NCI-H82 (cell line): ENCODE results near the gene PTPN14.
"Not testable (repeated sequence)": the region's sequence is repeated elsewhere in the genome, so short reads cannot be mapped to it uniquely, and the experiment has no call there.

Experiments
- DNase-seq: peaks from one replicate; lab custom pipeline; 2025; lab: John Stamatoyannopoulos, UW

Gene PTPN14

DNA sequence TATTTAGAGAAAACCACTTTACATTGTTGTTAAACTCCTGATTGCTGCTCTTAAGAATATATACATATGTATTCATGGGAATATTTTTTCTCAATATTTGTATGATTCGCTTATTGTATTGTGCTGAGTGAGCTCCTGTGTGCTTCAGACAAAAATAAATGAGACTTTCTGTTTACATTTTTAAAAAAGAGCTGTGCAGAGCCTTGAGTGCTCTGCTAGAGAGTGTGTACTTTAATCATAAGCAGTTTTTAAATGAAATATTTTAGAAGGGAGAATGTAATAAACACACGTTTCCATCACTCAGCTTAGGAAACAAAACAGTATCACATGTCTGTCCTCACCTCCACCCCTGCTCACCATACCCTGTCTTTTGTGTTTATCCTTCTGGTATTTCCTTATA, 9.7 kb downstream of the PTPN14 start:
- DNase-seq = no peak

DNA sequence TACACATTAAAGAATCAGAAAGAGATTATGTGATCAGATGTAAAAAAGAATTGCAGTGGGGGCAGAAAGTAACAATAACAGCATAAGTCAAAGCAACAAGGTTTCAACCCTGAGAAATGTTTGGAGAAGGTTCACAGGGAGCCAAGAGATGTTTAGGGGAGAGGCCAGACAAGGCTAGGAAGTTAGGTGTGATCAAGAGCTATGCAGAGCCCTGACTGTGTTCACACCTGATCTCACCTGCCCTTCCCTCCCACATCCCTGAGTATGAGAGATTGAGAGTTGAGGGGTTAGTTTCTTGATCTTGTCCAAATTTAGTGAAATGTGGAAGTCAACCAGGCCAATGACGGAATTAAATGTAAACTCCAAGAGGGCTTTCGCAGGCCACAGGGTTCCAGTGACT, 10.2 kb downstream of the PTPN14 start:
- DNase-seq = peak; percentile 62

DNA sequence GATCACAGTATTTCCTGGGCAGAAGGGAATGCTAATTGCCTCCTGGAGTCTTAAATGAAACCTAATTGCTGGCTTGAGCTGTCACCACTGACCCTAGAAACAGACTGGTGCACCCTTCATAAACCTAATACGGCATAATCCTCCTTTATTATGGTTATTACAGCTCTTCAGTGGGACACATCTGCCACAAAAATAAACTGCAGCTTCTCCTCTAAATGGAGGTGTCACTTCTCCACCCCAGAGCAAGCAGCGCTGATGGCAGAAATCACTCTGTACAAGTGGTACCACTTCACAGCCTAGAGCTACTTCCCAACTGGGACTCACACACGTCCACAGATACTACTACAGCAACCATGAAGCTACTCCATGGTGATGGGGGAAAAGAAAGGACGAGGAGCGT, 11.1 kb downstream of the PTPN14 start:
- DNase-seq = peak; percentile 92

DNA sequence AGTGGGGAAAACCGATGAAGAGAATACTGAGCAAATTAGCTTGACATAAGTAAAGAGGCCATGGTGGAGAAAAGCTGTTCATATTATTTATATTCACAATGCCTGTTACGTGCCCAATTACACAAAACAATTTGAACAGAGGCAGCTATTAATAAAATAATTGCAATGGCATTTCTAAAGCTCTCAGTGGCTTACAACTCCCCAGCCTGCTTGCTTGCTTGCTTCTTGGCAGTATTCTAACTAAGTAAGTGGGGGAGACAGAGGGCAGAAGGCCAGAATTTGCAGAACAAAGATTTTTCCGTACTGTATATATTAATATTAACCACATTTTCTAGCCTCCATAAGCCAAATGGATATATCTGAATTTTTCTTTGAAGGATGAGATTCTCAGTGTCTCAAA, 12.9 kb downstream of the PTPN14 start:
- DNase-seq = peak; percentile 39

DNA sequence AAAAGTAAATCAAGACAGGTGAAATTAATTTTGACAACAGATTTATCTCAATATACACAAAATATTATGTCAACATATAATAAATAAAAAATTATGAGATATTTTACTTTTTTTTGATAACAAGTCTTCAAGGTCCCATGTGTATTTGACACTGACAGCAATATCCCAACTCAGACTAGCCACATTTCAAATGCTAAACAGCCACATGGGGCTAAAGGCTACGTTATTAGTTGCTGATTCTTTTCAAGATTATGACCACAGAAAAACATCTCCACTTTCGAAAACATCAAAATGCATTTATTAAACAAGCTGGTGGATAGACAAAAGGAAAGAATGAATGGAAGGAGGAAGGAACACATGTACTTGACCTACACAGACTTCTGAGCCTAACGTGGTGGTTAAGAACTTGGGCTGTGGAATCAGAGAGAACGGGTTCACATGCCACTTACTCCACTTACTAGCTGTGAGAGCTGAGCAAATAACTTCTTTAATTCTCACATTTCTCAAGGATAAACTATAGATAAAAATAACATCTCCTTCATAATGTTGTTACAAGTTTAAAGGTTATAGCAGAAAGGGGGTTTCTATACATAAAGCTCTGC, 13.4 kb downstream of the PTPN14 start:
- DNase-seq = peak; percentile 39

DNA sequence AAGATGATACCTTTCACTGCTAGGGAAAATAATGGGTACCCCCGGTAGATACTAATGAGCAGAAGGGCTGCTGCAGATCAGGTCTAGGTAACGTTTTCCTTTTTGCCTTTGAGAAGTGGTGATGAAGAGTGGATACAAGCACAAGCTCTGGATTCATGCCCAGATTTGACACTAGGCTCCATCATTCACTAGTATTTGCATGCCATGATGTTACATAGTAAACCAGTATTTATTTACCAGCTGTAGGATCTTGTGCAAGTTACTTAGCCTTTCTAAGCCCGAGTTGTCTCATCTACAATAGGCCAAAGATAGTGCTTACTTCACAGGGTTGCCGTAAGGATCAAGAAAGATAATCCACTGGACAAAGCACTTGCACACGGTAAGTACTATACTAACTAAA, 14.2 kb downstream of the PTPN14 start:
- peak; percentile 67 for DNase-seq

DNA sequence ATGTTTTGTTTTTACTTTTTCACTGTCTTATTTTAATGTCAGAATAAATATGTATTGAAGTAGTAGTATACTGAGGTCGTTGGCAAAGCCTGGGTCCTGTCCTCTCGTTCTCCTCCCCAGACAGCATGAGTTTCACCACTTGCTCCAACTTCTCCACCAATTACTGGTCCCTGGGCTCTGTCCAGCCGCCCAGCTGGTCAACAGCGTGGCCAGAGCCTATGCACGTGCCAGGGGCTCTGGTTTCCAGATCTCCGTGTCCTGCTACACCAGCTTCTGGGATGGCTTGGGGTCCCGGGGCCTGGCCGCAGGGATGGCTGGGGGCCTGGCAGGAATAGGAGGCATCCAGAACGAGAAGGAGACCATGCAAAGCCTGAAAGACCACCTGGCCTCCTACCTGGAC, 19.3 kb downstream of the PTPN14 start:
- DNase-seq = no peak

DNA sequence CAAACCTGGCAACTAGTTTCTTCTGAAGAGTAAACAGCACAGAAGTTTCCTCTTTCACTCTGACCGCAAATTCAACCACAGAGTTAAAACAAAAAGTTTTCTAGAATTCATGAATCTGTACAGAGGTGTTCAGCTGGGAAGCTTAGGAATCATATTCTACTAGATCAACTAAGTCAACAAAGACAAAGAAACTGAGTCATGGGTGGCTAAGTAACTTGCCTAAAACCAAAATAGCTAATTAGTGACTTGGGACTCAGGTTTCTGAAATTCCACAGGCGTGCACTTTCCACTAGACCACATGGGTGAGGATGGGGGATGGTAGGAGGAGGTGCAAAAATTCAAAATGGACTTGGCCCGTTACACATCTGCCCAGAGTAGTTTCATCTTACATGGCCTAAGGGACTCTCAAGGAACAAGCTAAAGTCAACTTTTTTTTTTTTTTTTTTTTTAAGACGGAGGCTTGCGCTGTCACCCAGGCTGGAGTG, 25.8 kb downstream of the PTPN14 start:
- DNase-seq = no peak

DNA sequence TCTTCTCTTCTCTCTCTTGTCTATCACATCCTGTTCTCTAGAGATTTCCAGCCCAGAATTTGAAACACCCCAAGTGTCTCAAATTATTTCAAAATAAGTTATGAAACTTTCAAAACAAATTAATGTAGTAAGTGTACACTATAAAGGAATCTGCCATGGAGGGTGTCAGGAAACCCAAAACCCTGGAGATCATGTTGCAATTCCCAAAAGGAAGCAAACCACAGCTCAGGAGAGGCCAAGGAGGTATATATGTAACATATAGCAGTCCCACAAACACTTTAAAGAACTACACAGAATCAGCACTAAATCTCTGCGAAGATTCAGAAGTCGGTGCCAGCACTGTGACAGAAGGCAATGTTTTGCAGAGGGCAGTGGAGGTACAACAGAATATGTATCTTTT, 26.6 kb downstream of the PTPN14 start:
- DNase-seq = no peak

DNA sequence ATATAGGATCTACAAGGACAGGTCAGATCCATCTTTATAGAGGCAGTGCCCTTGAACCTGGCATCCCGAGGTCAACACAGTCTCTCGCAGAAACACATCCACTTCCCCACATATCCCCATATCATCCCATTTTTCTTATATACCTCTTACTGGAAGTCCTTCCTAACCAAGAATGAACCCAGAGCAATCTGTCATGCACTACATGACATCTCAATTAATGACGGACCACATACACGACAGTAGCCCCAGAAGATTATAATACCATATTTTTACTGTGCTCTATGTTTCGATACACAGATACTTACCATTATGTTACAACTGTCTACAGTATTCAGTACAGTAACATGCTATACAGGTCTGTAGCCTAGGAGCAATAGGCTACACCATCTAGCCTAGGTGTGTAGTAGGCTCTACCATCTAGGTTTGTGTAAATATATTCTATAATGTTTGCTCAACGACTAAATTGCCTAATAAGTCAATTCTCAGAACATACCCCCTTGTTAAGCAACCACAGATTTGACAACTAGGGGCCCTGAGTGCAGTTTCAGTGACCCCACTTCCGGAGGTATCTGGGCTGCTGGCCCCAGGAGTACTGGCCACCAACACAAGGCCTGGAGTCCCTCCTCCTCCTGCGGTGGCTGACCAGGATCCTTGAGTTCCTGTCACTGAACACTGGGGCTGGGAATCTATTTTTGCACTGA, 28.1 kb downstream of the PTPN14 start:
- no peak for DNase-seq

DNA sequence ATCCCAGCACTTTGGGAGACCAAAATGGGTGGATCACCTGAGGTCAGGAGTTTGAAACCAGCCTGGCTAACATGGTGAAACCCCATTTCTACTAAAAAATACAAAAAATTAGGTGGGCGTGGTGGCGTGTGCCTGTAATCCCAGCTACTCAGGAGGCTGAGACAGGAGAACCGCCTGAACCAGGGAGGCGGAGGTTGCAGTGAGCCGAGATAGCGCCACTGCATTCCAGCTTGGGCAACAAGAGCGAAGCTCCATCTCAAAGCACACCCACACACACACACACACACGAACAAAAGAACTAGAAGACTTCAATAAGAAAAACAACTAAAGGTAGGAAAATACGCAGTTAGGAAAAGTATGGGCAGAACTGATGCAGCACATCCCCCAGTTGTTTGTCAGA, 29.9 kb downstream of the PTPN14 start:
- DNase-seq = not testable (repeated sequence)

DNA sequence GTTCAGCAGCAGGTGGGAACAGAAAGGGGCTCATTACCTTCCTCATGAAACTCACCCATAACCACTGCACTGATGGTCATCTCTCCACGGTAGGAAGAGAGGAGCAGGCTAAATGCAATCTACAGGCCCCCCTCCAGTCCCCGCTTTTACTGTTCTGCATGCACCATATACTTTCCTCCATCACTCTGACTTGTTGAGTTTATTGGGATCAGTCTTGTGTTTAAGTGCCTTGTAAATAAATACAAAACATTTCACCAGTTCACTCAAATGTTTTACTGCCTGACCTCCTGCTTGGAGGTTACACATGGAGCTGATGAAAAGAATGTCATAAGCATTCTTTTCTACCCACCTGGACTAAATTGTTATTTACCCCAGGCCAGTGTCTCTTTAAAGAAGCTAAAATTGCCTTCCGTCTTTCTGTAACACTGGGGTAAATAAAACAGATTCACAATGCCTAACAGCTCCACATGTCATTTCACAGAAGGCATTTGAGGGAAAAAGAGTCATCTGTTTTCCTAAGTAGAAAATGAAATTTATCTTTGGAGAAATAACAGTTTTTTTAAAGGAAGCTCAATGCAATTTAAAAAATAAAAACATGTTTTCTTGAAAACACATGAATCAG, 30.7 kb downstream of the PTPN14 start:
- DNase-seq = no peak

DNA sequence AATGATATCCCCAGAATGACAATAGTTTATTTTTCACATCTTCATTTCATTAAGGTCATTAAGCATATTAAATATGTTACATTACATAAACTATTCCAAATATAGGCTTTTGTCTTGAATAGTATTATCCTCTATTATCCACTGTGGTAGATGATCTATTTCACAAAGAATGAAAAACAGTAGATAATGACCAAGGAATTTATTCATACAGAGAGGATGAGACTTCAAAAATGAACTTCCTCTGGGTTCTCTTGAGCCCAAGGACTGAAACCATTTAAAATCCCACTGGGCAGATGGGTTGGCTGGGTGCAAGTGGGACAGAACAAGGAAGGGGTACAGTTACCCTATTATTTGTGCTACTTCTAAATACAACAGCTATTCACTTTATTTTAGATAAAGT, 33.0 kb downstream of the PTPN14 start:
- no peak for DNase-seq

DNA sequence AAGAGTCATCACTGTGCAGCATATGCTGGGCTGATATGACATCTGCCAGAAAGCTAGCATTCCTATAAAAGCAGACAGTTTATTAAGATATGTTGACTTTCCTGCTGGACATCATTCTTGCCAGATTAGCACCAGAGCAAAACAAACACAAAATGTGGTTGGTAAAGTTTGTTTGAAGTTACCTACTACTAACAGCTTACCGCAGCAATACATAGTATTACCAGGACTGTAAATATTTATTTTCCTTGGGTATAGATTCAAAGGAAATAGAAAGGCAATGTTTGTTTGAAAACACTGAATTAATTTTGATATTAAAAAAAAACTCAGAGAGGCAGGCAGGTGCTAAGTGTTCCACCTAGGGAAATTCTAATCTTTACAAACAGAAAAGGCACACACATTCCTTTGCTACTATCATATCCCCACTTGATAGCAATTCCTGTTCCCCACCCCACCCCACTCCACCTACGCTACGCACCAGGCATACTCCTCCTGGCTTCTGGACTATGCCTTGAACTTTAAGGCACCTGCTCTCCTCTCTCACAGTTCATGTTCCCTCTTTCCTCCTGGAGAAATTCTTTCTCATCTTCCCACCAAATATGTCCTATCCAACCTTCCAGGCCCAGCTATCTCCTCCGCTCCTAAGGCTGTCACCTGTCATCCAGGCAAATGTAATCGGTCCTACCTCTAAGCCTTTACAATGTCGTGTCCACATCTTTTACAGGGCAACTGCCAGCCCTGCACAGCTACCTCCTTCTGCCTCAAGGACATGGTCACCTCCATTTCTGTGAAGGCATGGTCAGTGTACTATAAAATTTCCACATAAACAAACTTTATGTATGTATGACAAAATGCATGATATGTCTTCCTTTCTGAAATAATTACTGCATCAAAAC, 34.7 kb downstream of the PTPN14 start:
- no peak for DNase-seq

DNA sequence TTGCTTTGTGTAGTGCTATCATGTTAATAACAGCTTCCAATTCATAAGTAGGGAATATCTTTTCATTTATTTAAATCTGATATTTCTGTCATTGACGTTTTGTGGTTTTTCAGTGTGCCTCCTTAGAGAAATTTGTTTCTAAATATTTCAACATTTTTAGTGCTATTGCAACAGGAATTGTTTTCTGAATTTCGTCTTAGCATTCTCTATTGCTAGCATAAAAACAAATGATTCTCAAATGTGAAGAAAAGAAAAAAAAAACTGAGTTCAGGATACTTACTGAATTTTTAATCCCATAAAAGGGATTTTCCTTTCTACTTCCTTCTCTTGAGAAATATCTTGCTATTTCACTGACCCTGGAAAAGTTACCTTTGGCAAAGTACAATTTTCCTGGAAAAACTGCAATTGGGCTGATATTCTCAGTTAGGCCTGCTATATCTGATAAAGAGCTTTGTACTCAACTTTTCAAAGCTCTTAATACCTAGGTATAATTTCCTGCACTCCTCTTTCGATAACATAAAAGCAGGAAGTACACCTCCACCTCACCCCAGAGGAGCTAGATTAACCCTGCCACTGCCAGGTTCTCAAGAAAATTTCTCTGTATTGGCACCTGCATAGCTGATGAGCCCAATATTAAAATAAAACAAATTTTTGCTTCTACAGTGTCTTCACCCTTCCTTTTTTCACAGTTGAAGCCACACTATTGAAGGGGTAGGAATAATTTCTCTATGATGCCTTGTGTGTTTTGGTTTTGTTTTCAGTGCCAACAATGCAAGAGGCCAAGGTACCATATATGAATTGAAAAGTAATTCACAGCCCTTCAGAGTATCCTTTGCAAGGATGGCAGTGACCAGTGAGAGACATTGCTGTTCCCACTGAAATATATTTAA, 35.6 kb downstream of the PTPN14 start:
- no peak for DNase-seq

DNA sequence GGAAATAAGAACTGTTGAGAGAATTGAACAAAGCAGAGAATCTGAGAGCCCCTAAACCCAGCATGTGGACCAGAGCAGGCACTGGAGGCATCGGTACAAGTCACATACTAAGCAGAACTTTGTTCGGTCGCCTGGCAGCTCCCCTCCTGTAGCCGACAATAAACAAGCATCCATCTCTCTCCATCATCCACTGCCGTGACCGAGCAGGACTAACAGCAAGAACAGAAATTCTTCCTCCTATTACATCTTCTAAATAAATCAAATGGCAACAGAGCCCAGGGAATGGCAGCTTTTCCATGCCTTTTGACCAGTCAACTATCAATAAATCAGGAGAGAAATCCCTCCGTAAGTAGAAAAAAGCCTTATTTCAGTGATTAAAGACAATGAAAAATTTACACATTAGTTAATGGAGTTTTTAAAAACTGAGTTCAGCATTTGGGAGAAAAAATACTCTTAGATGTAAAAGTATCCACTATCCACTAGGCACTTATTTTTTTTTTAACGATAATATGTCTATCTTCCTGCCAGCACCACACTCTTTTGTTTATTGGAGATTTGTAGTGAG, 36.5 kb downstream of the PTPN14 start:
- no peak for DNase-seq

DNA sequence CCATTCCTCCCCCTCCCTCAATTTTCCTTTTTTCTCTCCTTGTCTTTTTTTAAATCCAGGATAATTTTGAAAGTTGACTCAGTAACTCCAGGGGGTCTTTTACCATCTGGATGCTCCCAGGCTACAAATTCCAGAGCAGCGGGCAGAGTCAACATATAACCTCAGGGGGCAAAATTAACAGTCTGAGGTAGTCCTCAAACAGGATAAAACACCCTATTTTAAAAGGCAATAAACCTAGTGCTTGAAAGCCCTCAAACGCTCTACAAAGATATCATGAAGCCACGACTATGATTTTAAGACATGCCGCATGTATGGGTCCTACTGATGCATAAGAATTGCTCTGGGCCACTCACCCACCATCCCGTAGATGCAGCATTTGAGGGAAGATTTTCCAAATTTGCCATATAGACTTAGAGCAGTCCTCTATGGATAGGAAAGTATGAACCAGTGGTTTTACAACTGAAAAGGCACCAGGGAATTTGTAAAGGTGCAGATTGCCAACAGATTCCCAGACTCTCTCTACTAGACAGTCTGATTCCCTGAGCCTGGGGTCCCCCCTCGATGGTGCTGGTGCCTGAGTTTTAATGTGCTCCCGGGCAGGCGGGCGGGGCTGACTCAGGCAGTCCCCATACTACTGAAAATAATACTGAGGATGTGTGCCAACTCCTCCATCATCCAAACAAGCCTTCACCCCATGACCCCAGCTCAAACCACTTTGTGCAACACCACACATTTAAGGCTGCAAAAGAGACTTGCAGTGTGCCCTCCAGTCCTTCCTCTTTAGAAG, 37.2 kb downstream of the PTPN14 start:
- DNase-seq = no peak

DNA sequence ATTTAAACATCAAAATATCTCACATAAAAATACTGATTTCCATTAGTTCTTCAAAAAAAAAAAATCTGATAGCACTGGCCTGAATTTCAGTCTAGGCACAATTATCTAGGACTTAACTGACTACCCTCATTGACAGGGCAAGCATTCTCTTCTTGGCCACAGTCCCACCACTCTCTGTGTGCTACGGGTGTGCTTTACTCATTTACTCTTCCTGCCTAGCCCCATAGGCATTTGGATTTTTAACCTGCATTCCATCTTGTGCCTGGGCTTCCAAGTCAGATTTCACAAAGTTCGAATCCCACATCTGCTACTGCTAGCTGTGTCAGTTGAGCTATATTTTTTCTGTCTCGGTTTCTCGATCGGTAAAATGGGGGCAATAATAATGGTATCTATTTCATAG, 38.0 kb downstream of the PTPN14 start:
- no peak for DNase-seq

DNA sequence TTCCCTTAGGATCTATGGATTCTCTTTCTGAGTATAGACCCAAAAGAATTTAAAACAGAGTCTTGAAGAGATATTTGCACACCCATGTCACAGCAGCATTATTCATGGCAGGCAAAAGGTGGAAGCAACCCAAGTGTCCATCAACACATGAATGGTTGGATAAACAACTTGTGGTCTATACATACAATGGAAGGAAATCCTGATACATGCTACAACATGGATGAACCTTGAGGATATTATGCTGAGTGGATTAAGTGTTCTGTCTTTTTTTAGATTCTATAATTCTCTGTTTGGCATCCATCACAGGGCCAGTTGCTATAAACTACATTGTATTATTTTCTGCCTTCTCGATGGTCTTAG, 39.8 kb downstream of the PTPN14 start:
- no peak for DNase-seq

DNA sequence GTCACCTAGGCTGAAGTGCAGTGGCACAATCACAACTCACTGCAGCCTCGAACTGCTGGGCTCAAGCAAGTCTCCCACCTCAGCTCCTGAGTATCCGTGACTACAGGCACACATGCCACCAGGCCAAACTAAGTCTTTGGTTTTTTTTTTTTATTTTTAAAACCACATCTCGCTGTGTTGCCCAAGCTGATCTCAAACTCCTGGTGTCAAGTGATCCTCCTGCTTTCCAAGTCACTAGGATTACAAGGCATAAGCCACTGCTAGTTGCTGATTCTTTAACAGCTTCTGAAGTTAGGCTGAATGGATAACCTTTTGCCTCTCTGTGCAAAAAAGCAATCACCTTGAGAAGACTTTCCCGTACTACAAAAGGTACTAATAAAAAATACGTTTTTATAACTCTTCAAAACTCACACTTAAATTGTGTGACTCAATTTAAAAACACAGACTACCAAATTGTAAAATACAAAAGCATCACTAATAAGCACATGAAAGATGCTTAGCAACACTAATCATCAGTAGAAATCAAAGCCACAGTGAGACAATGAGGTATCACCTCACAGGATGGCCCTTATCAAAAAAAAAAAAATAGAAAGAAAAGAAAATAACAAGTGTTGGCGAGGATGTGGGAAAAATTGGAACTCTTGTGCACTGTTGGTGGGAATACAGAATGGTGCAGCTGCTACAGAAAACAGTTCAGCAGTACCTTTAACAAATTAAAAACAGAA, 40.3 kb downstream of the PTPN14 start:
- no peak for DNase-seq
